Suppressor macrophage (primary cell): ENCODE data around the gene DNAJB12.
A peak's percentile ranks its signal among the peaks of the same experiment; 100 is the strongest.
"Not testable (repeated sequence)": the region's sequence is repeated elsewhere in the genome, so short reads cannot be mapped to it uniquely, and the experiment has no call there.

Experiments
- DNase-seq, 4 experiments: peaks; one replicate each; pipeline ENCODE4 v3.0.0-alpha.2; 2020 to 2022

DNAJB12 gene

DNA sequence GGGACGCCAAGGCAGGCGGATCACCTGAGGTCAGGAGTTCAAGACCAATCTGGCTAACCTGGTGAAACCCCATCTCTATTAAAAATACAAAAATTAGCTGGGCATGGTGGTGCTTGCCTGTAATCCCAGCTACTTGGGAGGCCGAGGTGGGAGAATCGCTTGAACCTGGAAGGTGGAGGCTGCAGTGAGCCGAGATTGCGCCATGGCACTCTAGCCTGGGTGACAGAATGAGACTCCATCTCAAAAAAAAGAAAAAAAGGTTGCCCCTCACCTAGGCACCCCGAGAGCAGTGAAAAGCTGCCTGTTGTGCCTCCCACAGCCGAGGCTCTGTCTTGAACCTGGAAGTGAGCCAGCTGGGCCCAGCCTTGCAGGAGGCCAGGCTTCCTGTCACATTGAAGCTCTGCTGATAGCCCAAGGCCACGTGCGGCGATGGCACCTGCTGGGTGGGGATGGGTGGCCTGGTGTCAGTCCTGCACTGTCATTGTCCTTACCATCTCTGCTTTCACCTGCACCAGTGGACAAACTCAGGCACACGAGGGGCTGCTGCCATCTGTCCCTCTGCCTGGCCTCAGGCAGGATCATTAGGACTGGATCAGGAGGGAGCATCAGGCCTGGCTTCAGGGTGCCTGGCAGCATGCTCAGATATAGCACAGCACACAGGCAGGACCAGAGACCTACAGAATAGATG, 37.8 kb downstream of the DNAJB12 start:
- DNase-seq: peak; percentile 56 to 83 (median 74)

DNA sequence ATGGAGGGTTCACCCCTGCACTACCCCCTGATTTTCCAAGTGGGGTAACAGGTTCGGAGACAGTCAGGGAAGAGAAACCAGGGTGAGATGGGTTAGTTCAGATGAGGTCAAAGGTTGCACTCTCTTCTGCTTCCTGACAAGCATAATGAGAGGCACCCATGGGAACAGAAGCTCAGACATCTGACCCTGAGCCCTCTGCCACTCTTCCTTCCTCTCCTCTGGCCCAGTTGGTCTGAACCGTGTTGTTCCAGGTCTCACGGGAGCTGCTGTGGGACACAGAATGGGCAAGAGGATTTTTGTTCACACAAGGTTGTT, 38.4 kb downstream of the DNAJB12 start:
- peak; percentile 50 to 71 (median 67) for DNase-seq

DNA sequence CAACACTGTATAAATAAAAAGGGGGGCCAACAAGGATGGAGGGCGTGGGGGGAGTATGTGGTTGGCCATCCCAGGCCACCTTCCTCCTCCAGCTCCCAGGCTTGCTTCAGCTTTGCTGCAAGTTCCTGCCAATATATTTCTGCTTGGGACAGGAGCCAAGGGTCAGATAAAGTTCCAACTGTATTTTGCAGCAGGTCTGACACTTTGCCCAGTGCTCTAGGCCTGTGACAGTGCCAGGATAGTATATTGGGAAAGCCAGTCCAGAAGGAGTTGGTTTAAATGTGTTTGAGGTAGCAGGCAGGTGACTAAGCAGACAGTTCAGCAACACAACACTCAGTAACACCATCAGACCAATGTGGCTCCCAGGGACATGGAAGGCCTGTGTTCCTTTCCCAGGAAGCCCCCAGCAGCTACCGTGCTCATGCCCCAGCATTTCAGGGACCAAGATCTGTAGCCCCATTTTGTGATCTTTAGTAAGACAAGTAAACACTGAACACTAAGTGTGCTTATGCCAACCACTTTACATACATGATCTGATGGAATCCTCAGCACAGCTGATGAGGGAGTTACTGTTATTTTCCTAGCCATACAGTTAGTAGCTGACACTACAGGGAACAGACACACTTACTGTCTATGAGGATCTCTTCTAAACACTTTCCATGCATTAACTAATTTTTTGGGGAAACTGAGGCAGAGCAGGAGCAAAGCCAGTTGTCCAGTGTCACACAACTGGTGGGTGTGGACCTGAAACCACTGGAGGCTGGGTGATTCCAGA, 38.9 kb downstream of the DNAJB12 start:
- peak; percentile 39 to 66 (median 59) for DNase-seq

DNA sequence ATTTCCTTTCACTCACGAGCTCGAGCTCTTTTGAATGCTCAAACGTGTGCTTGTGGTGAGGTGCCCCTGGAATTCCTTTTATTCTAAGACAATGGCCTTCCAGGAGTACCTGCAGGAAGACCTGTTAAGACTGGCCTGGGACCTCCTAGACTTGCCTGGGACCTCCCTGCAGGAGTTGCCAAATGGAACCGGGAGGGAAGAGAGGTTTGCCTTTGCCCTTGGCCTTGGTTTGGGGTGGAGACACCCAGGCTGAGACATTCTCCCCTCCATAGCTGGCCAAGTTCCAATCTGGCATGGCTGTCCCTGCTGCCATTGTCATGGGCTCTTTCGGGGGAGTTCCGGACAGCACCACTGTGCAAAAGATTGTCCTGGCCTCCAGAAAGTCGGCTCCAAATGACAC, 39.7 kb downstream of the DNAJB12 start:
- peak in 1 of 4 experiments; percentile 32 for DNase-seq

DNA sequence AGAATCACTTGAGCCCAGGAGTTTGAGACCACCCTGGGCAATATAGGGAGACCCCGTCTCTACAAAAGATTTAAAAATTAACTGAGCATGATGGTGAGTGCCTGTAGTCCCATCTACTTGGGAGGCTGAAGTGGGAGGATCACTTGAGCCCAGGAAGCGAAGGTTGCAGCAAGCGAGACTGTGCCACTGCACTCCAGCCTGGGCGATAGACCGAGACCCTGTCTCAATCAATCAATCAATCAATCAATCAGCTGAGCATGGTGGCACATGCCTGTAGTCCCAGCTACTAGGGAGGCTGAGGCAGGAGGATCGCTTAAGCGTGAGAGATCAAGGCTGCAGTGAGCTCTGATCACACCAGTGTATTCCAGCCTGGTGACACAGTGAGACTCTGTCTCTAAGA, 40.5 kb downstream of the DNAJB12 start:
- DNase-seq: no peak

GRCh38 chr10:72312865-72313391, 41.8 kb downstream of the DNAJB12 start:
- no peak for DNase-seq

DNA sequence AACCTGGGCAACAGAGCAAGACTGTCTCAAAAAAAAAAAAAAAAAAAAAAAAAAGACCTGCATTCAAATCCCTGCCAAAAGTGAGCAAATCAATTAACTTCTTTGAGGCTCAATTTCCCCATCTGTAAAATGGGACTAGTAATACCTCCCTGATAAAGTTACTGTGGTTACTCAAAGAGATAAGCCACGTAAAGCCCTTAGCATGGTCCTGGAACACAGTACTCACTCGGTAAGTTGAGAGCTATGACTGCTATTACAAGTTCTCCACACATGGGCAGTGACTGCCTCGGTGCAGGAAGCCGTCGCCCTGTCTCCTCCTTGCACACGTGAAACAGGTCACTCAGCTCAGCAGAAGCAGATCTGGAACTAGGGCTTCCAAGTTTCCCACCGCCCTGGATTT, 43.1 kb downstream of the DNAJB12 start:
- no peak for DNase-seq

DNA sequence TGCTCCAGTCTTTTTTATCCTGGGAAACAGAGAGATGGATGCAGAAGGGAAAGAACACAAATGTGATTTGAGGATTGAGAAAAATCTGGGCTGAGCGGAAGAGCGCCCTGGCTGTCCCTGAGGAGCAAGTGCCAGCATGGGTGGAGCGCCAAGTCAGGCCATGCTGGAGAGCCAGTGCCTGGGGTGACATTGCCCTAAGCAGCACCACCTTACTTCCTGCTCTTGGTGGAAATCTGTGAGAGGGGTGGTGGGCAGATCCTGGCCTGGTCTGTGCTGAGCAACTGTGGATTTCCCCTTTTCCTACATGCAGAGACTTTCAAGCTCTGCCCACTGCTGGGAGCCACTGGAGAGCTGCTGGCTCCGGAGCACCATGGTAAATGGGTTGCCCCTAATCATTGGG, 44.1 kb downstream of the DNAJB12 start:
- peak; percentile 79 to 89 (median 86) for DNase-seq

DNA sequence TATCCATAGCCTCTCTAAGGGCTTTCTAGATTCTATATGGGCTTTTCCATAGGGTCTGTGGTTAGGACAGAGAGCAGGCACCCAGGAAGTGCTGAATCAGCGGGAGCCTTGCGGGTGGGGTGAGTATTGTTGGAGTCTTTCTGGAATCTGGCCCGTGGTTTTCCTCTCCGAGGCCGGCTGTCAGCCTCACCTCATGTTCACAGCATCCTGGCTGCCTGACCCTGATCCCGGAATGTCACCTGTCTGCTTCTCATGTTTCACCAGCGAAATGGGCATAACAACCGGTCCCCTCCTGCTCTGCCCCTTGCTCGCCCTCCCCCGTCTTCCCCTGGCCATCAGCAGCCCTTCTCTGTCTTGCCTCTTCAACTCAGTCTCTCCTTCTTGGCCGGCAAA, 44.5 kb downstream of the DNAJB12 start:
- DNase-seq: peak in 1 of 4 experiments; percentile 37

GRCh38 chr10:72309290-72310240, 45.2 kb downstream of the DNAJB12 start:
- DNase-seq: peak; percentile 81 to 94 (median 88)

DNA sequence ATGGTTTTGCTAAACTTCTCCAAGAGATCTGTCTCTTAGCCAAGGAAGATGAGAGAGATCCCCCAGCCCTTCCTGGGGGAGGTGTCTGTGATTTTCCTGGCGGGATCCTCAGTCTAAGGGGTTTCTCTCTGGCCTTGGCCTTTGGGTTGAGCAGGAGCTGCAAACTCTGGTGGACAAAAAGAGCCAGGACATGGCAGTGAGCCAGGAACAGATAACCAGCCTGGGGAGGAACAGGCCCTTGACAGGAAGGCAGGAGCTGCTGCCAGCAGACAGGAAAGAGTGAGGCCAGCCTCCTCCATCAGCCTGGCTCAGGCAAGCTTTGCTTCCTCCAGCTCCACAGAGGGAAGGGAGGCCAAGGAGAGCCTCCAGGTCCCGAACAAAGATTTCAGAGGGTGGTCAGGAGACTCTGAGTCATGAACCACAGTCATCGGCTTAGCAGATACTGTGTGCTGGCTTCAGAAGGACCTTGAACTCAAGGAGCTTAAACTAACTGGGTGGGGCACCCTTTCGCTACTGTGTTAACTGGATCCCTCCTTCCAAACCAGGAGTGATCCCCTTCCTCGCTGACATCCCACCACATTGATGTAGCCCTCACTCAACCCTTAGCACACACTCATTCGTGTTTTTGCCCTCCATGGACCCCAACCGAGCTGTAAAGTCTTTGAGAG, 46.3 kb downstream of the DNAJB12 start:
- DNase-seq: peak; percentile 88 to 96 (median 90)

GRCh38 chr10:72307711-72308110, 47.0 kb downstream of the DNAJB12 start:
- not testable (repeated sequence) for DNase-seq

DNA sequence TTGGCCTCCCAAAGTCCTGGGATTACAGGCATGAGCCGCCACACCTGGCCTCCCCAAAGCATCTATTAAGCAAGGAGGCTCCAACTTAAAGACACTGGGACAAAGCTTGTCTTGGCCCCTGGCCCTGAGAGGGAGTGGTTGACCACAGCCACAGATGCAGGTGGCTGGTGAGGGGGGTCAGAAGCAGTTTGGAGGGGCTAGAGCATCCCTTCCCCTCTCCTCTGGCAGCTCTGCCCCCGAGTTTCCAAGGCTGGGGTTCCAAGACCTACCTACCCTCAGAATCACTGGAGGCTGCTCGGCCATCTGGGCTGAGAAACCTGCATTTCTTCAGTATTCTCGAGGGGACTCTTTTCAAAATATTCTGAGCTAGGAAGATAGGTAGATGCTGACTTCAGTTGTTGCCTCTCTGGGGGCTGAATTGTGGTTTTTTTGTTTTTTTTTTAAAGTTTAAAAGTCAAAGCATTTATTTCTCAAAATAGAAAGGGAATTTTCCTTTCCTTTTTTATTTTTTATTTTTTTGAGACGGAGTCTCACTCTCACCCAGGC, 48.4 kb downstream of the DNAJB12 start:
- no peak for DNase-seq

- DNase-seq: no peak
These were observed 51.1 kb downstream of the DNAJB12 start for GRCh38 chr10:72303424-72304128.

DNA sequence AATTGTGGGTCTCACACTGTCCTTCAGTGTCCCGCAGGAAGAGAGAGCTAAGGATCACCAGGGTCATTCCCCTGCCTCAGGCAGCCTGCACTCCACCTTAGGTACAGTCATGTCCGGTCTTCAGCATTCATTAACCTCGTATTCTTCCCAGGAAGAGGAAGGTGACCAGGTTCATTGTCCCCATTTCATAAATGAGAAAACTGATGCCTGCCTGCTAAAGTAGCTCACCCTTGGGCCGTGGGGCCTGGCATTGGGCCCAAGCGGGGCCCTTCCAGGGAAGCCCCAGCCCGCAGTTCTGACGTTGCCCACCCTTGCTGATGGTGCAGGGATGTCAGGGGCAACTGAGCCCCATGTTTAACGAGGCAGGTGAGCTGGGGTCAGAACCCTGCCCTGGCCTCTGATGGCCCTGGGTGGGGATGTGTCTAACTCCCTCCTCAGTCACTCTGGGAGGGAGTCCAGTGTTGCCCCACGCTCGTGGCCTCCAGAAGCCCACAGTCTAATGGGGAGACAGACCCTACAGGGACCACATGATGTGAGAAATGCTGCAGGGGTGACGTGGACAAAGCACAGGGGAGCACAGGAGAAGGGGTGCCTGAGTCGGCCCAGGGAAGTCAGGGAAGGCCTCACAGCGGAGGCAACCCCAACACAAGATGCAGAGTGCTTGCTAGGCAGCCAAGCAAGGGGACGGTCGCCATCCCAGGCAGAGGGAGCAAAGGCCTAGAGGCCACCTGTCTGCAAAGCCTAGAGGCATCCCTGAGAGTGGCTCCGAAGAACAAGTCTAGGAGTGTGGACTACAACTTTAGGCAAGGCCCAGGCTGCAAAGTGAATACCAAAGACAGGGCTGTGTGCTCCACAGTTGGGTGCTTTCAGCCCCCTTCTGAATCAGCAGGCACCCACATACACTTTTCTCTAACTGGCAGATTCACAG, 55.9 kb downstream of the DNAJB12 start:
- DNase-seq: no peak

- peak; percentile 96 to 98 (median 98) for DNase-seq
These were observed 56.7 kb downstream of the DNAJB12 start for GRCh38 chr10:72297805-72298591.

DNA sequence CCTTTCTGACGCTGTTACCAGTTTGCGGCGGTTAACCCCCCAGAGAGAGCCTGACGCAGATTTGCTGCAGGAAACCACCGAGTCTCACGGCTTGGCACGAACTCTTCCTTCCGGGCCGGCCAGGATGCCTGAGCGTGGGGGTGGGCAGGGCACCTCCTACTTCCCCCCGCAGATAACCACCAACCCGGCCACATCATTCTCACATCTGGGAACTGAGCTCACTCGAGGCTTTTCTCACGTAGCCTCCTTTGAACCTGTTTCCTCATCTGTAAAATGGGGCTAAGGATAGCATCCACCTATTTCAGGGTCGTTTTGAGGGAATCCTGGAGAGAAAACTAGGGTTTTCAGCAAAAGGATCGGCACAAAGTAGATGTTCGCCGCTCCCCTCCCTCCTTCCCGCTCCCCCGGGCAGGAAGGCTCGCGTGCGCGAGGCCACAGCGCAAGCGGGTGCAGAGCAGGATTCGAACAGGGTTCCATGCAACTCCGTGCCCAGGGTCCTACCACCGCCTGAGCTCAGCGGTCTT, 57.4 kb downstream of the DNAJB12 start:
- DNase-seq: peak; percentile 96 to 98 (median 97)

DNA sequence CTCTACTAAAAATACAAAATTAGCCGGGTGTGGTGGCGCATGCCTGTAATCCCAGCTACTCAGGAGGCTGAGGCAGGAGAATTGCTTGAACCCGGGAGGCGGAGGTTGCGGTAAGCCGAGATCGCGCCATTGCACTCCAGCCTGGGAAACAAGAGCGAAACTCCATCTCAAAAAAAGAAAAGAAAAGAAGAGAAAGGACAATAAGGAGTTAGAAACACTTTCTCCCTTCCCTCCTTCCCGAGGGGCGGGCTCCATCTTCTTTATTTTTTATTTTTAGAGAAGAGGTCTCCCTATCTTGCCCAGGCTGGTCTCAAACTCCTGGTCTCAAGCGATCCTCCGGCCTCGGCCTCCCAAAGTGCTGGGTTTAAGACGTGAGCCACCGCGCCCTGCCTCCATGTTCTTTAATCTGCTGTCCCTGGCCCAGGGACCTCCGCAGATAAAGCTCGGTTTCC, 57.9 kb downstream of the DNAJB12 start:
- not testable (repeated sequence) for DNase-seq
